HCT116 (cell line): ENCODE data around the gene SLC25A21. TPM values are rescaled to one million over a fixed set of nuclear protein-coding genes. Genes with fewer than 3 reads are reported as not detected.

ENCODE experiments used
- ATAC-seq: fragments of 200-7000 bp; cut with Tn5 transposase; 2 replicates; pipeline ENCODE4 v1.9.1; 2020; ENCODE audit warnings: mild to moderate bottlenecking, moderate library complexity
- BruUV-seq: library from RNA; stranded (reverse); fragments of 400-500 nt; replicated peaks from 2 replicates; lab custom pipeline; 2021; lab: Mats Ljungman, UMichigan
- CTCF ChIA-PET: fragments of 300-600 bp; sonication (Branson Sonifier 250); formaldehyde crosslinking; loops from one replicate; lab custom pipeline; 2021; ENCODE audit warnings: antibody characterized with exemption; lab: Charles Lee
- POLR2A ChIA-PET: fragments of 300-600, 350-600 bp; sonication (Branson Sonifier 250); formaldehyde crosslinking; loops from one replicate; lab custom pipeline; 2021; ENCODE audit warnings: antibody characterized with exemption; lab: Charles Lee
- RAD21 ChIA-PET, 2 experiments: fragments of 300-600 bp; sonication (Branson Sonifier 250); formaldehyde crosslinking; loops; one replicate each; lab custom pipeline; 2023; ENCODE audit warnings: low total read pairs in 2 of 2; ENCODE audit not compliant: uncharacterized antibody in 2 of 2, unreplicated experiment in 2 of 2, low non-redundant PET in 1 of 2; lab: Charles Lee
- DNase-seq: peaks from one replicate; pipeline ENCODE4 v3.0.0-alpha.2; 2010; ENCODE audit warnings: low read depth, low spot score
- H2AFZ ChIP-seq: fragments of 200-600 bp; shearing (Covaris generic), sonication (generic); 2 replicates; pipeline ENCODE4 v1.6.1; 2017; ENCODE audit warnings: low read depth, mixed run types, mixed read lengths, antibody characterized with exemption, low read length; ENCODE audit not compliant: poor library complexity, severe bottlenecking
- H3K27ac ChIP-seq: 2 replicates; pipeline ENCODE4 v1.5.1; 2012; ENCODE audit warnings: low read depth, low read length
- H3K27me3 ChIP-seq: fragments of 200-600 bp; sonication (generic); 2 replicates; pipeline ENCODE4 v1.6.1; 2016; ENCODE audit warnings: mixed run types, low read length, mixed read lengths; ENCODE audit not compliant: insufficient read depth
- H3K36me3 ChIP-seq, 2 experiments: fragments of 200-500 bp in 1 of 2; fragments of 200-600 bp in 1 of 2; sonication (Bioruptor generic) in 1 of 2; sonication (generic) in 1 of 2; 2 replicates each; pipeline versions ENCODE4 v1.5.1 to v1.6.1; 2014 to 2016; ENCODE audit warnings: low read length in 2 of 2, inconsistent platforms in 1 of 2, mixed read lengths in 1 of 2, mixed run types in 1 of 2; ENCODE audit not compliant: insufficient read depth in 2 of 2, control insufficient read depth in 1 of 2
- H3K4me1 ChIP-seq, 2 experiments: fragments of 200-600 bp in 1 of 2; sonication (generic) in 1 of 2; 2 replicates each; pipeline versions ENCODE4 v1.5.1 to v1.6.1; 2012 to 2017; ENCODE audit warnings: low read length in 2 of 2, inconsistent platforms in 1 of 2, mild to moderate bottlenecking in 1 of 2, mixed read lengths in 1 of 2, mixed run types in 1 of 2, moderate library complexity in 1 of 2; ENCODE audit not compliant: insufficient read depth in 2 of 2, control insufficient read depth in 1 of 2
- H3K4me2 ChIP-seq: fragments of 200-600 bp; sonication (generic); 2 replicates; pipeline ENCODE4 v1.6.1; 2017; ENCODE audit warnings: mixed run types, low read length, mixed read lengths
- H3K4me3 ChIP-seq, 2 experiments: fragments of 200-600 bp in 1 of 2; sonication (generic) in 1 of 2; replicated peaks in 1 of 2; 2 replicates each; pipeline ENCODE4 v1.5.1; 2011 to 2016; ENCODE audit warnings: low read length in 2 of 2, control low read depth in 1 of 2, low read depth in 1 of 2, mild to moderate bottlenecking in 1 of 2, mixed read lengths in 1 of 2, mixed run types in 1 of 2
- H3K79me2 ChIP-seq: fragments of 200-600 bp; sonication (generic); 2 replicates; pipeline ENCODE4 v1.6.1; 2017; ENCODE audit warnings: mild to moderate bottlenecking, mixed run types, low read length, moderate library complexity, mixed read lengths; ENCODE audit not compliant: insufficient read depth
- H3K9ac ChIP-seq: fragments of 200-600 bp; sonication (generic); 2 replicates; pipeline ENCODE4 v1.6.1; 2016; ENCODE audit warnings: low read length, mixed read lengths
- H3K9me2 ChIP-seq: fragments of 200-600 bp; sonication (generic), shearing (Covaris generic); 2 replicates; pipeline ENCODE4 v1.6.1; 2017; ENCODE audit warnings: mixed run types, mild to moderate bottlenecking, moderate library complexity; ENCODE audit not compliant: insufficient read depth
- H3K9me3 ChIP-seq, 2 experiments: fragments of 200-500 bp in 1 of 2; fragments of 200-600 bp in 1 of 2; sonication (Bioruptor generic) in 1 of 2; sonication (generic) in 1 of 2; 2 replicates each; pipeline ENCODE4 v1.6.1; 2014 to 2017; ENCODE audit warnings: low read length in 2 of 2, mixed read lengths in 2 of 2, inconsistent platforms in 1 of 2, low read depth in 1 of 2, mild to moderate bottlenecking in 1 of 2, mixed run types in 1 of 2, moderate library complexity in 1 of 2; ENCODE audit not compliant: control insufficient read depth in 1 of 2, insufficient read depth in 1 of 2
- H4K20me1 ChIP-seq: fragments of 200-600 bp; sonication (generic), shearing (Covaris generic); 2 replicates; pipeline ENCODE4 v1.6.1; 2017; ENCODE audit warnings: mixed run types, mild to moderate bottlenecking, moderate library complexity; ENCODE audit not compliant: insufficient read depth
- CBX3 ChIP-seq: IDR thresholded peaks from 2 replicates; pipeline ENCODE4 v1.6.1; 2012; ENCODE audit warnings: low read depth
- SP1 ChIP-seq: IDR thresholded peaks from 2 replicates; pipeline ENCODE4 v1.6.1; 2012; ENCODE audit warnings: low read depth
- SRF ChIP-seq: IDR thresholded peaks from 2 replicates; pipeline ENCODE4 v1.6.1; 2012; ENCODE audit warnings: low read depth
- ZNF274 ChIP-seq: fragments of 200-500 bp; sonication (Bioruptor generic); IDR thresholded peaks from 2 replicates; pipeline ENCODE4 v1.6.1; 2014; ENCODE audit warnings: mild to moderate bottlenecking, low read depth, low read length, inconsistent platforms
- intact Hi-C: fragments of 100-400 bp; cut with micrococcal nuclease; formaldehyde crosslinking; loops from 2 replicates; pipeline ENCODE4 v1.10.0; 2022
- total RNA-seq: library from RNA; stranded (reverse); gene quantifications from one replicate; pipeline ENCODE4 v1.2.1, GENCODE V29; 2021; ENCODE audit not compliant: unreplicated experiment
- TF ChIP-seq, protein P1 (sequence below): IDR thresholded peaks from 2 replicates; pipeline ENCODE4 v1.6.1; 2012
- TF ChIP-seq, protein P2 (sequence below): IDR thresholded peaks from 2 replicates; pipeline ENCODE4 v1.6.1; 2012

SLC25A21 gene
- total RNA-seq, 1 experiment from 2014 or later: 3.5 TPM

DNA sequence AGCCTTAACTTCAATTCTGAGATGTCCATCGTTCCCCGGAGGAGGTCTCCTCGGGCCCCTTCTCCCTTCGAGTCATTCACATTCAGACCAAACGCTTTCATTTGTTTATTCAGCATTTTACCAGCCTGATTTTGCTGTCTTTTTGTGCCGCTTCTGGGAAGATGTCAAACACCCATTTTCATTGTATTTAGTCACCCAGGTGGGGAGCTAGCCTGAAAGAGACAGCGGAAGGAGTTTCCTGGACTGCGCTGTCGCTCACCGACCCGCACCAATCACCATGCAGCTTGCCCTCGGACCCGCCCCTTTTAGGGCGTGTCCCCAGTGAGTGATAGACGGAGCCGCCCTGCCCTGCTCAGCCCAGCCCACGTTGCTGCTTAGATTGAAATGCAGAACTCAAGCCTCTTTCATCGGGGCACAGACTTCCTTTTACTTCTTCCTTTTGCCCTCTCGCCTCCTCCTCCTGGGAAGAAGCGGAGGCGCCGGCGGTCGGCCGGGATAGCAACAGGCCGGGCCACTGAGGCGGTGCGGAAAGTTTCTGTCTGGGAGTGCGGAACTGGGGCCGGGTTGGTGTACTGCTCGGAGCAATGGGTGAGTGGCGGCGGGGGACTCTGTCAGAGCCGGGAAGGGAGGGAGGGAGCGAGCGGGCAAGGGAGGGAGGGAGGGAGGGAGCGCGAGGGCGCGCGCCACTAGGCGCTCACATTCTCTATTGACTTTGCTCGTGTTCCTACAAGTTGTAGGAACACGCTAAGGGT lies 510.7 kb downstream of the SLC25A21 start, which contains the start of gene PAX9:
Gene PAX9 (plus strand): TSS at position 355 of the 752 bp plus-strand sequence. CDS start 230 bp downstream, at position 585.
- Histone ChIP-seq H3K9ac (peak within 1 kb of the TSS; percentile 61), H4K20me1 (no peaks in the 10 kb centered on the region)

More for the DNA sequence above, 510.7 kb downstream of the SLC25A21 start, which contains the start of gene PAX9:
- H3K27ac ChIP-seq: peak within 1 kb of the TSS; percentile 33; the same call in 1 of the 2 replicates
- peak within 1 kb of the TSS; percentile 73 for H3K4me2 ChIP-seq
- POLR2A ChIA-PET: interaction anchor here (0.5 to 0.7 kb wide), 2 partner anchors 12 to 141 kb away, joined by 3 to 5 read pairs; no protein-coding TSS in a partner anchor
- H2AFZ ChIP-seq: peak within 1 kb of the TSS; percentile 87
- H3K9me3 ChIP-seq: no peaks in the 10 kb centered on the region
- peaks cover 4 to 10% of the 10 kb centered on the region in 2 experiments; a peak in 1 of 4 replicates for H3K4me1 ChIP-seq
- H3K36me3 ChIP-seq: peaks cover 0 to 3% of the 10 kb centered on the region in 2 experiments; a peak in 2 of 4 replicates
- H3K4me3 ChIP-seq: peak within 1 kb of the TSS; percentile 71 to 80
- no peaks in the 10 kb centered on the region for H3K79me2 ChIP-seq
- TF ChIP-seq, protein P1, sequence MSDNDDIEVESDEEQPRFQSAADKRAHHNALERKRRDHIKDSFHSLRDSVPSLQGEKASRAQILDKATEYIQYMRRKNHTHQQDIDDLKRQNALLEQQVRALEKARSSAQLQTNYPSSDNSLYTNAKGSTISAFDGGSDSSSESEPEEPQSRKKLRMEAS: peak; percentile 29; the same call in 1 of the 2 replicates
- TF ChIP-seq, protein P2, sequence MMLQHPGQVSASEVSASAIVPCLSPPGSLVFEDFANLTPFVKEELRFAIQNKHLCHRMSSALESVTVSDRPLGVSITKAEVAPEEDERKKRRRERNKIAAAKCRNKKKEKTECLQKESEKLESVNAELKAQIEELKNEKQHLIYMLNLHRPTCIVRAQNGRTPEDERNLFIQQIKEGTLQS: no peak
- TF ChIP-seq CBX3 (no peak), SRF (peak; percentile 91), SP1 (peak; percentile 63), ZNF274 (no peak)
- DNase-seq (peak; percentile 81), ATAC-seq (peak; percentile 100)
- BruUV-seq: no TSS peak
- RAD21 ChIA-PET: interaction anchor here in 1 of 2 experiments (0.6 kb wide), 1 partner anchor 933 kb away, joined by 3 read pairs; the partner anchor contains the start of gene FOXA1
- no peaks in the 10 kb centered on the region for H3K27me3 ChIP-seq
- no peaks in the 10 kb centered on the region for H3K9me2 ChIP-seq
- CTCF ChIA-PET: interaction anchor here (0.7 to 1.1 kb wide), 5 partner anchors 10 to 488 kb away, joined by 3 to 7 read pairs (median 3); no protein-coding TSS in a partner anchor
- intact Hi-C loops: no loop called here
